ENCODE data around the gene OLFML2A.
"Not testable (repeated sequence)": the region's sequence is repeated elsewhere in the genome, so short reads cannot be mapped to it uniquely, and the experiment has no call there.

OLFML2A gene

GRCh38 chr9:124776954-124777648 lies at the start of gene OLFML2A:
Gene OLFML2A, plus strand, starts transcription at chr9:124777133. Its CDS starts 138 bp downstream, at chr9:124777271.
- no peak for DNase-seq

GRCh38 chr9:124730772-124731171 lies 46.2 kb upstream of the OLFML2A start:
- no peak for DNase-seq

- DNase-seq, result no peak
Observed at GRCh38 chr9:124733964-124734740, 42.8 kb upstream of the OLFML2A start.

- DNase-seq, result not testable (repeated sequence)
Observed at GRCh38 chr9:124734741-124735083, 42.2 kb upstream of the OLFML2A start.

GRCh38 chr9:124735121-124735520 lies 41.8 kb upstream of the OLFML2A start:
- no peak for DNase-seq

GRCh38 chr9:124738075-124738474 lies 38.9 kb upstream of the OLFML2A start:
- not testable (repeated sequence) for DNase-seq

- DNase-seq, result no peak
Observed at GRCh38 chr9:124739360-124739759, 37.6 kb upstream of the OLFML2A start.

- no peak for DNase-seq
Observed at GRCh38 chr9:124741149-124741548, 35.8 kb upstream of the OLFML2A start.

GRCh38 chr9:124741662-124742061 lies 35.3 kb upstream of the OLFML2A start:
- no peak for DNase-seq

- DNase-seq, result no peak
Observed at GRCh38 chr9:124742940-124743339, 34.0 kb upstream of the OLFML2A start.

GRCh38 chr9:124743686-124744348 lies 33.1 kb upstream of the OLFML2A start:
- DNase-seq, result no peak

- no peak for DNase-seq
Observed at GRCh38 chr9:124747065-124747464, 29.9 kb upstream of the OLFML2A start.

- no peak for DNase-seq
Observed at GRCh38 chr9:124749284-124749683, 27.6 kb upstream of the OLFML2A start.

GRCh38 chr9:124749781-124750180 lies 27.2 kb upstream of the OLFML2A start:
- DNase-seq, result no peak

- DNase-seq, result no peak
Observed at GRCh38 chr9:124752967-124753366, 24.0 kb upstream of the OLFML2A start.

- no peak for DNase-seq
Observed at GRCh38 chr9:124754289-124754688, 22.6 kb upstream of the OLFML2A start.

GRCh38 chr9:124755061-124755460 lies 21.9 kb upstream of the OLFML2A start:
- DNase-seq, result no peak

GRCh38 chr9:124756011-124756410 lies 20.9 kb upstream of the OLFML2A start:
- no peak for DNase-seq

GRCh38 chr9:124757616-124758015 lies 19.3 kb upstream of the OLFML2A start:
- no peak for DNase-seq

GRCh38 chr9:124758061-124758460 lies 18.9 kb upstream of the OLFML2A start:
- no peak for DNase-seq

- no peak for DNase-seq
Observed at GRCh38 chr9:124758691-124759090, 18.2 kb upstream of the OLFML2A start.

GRCh38 chr9:124759327-124759726 lies 17.6 kb upstream of the OLFML2A start:
- no peak for DNase-seq

- no peak for DNase-seq
Observed at GRCh38 chr9:124760719-124761118, 16.2 kb upstream of the OLFML2A start.

GRCh38 chr9:124761196-124761595 lies 15.7 kb upstream of the OLFML2A start:
- no peak for DNase-seq

Measured in NCI-H1694 (cell line).